Chondrocyte (in vitro differentiated cells): ENCODE results near the gene ASXL3. TPM values are rescaled to one million over a fixed set of nuclear protein-coding genes. Genes with fewer than 3 reads are reported as not detected.

Experiments used
- DNase-seq: peaks from one replicate; pipeline ENCODE4 v3.0.0; 2021; ENCODE audit warnings: mixed read lengths, low spot score
- H3K27ac Mint-ChIP-seq: one replicate; pipeline ENCODE4 v1.8.0; 2021; ENCODE audit warnings: mild to moderate bottlenecking, moderate library complexity, mixed read lengths; ENCODE audit not compliant: unreplicated experiment
- H3K27me3 Mint-ChIP-seq: 2 replicates; pipeline ENCODE4 v1.8.0; 2021; ENCODE audit warnings: low read depth, mixed read lengths
- H3K36me3 Mint-ChIP-seq: 2 replicates; pipeline ENCODE4 v1.8.0; 2021; ENCODE audit warnings: low read depth, mixed read lengths
- H3K4me1 Mint-ChIP-seq: 2 replicates; pipeline ENCODE4 v1.8.0; 2021; ENCODE audit warnings: low read depth, mild to moderate bottlenecking, mixed read lengths
- H3K4me3 Mint-ChIP-seq: one replicate; pipeline ENCODE4 v1.8.0; 2021; ENCODE audit warnings: mild to moderate bottlenecking, moderate library complexity, mixed read lengths; ENCODE audit not compliant: unreplicated experiment
- H3K9me3 Mint-ChIP-seq: 2 replicates; pipeline ENCODE4 v1.8.0; 2021; ENCODE audit warnings: low read depth, mixed read lengths
- long read RNA-seq: library from polyadenylated mRNA; stranded (forward); transcript quantifications from one replicate; pipeline ENCODE4 v2.0.0, GENCODE V29; 2021
- total RNA-seq: library from RNA; stranded (reverse); gene quantifications from 3 replicates; pipeline ENCODE4 v1.2.1, GENCODE V29; 2021
- TF ChIP-seq, protein P1 (sequence below): fragments of 200-600 bp; sonication (generic); IDR thresholded peaks from 2 replicates; pipeline ENCODE4 v1.5.0; 2021; ENCODE audit warnings: antibody characterized with exemption, mild to moderate bottlenecking, moderate library complexity

Gene ASXL3
- 3.4 to 14.5 TPM (median 3.9 TPM) in 3 replicates for total RNA-seq
- long read RNA-seq: 0 reads

DNA sequence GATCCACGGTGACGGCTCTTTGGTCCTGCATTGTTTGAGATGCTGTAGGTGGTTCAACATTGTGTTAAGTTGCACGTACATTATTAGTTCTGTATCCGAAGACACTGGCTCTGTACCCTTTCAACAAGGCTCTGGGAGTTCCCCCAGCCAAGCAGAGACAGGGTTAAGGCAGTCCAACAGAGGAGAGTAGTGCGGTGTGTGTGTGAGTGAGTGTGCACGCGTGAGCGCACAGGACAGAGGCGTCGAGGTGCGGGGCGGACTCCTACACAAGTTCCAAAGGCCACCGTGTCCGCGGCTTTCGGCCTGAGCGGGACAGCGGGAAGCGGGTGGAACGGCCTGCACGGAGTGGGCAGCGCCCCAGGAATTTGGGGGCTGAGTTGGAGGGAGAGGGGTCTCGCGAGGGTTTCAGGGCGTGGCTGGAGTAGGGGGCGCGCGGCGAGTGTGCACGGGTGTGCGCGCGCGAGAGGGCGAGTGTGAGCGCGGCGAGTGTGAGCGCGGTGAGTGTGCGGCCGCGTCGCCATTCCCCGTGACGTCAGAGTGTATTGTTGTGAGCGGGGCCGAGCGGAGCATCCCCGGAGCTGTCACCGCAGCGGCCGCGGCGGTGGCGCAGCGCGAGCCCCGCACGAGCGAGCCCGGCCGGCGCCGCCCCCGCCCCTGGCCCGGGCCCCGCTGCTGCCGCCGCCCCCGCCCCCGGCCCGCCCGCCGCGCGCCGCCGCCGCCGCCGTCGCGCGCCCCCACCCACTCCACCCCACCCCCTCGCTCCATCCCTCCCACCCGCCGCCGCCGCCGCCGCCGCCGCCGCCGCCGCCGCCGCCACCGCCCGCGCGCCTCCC lies at the start of gene ASXL3:
TSS of gene ASXL3 (plus strand) at position 535 of the 833 bp plus-strand sequence. CDS start 413 bp downstream, outside the sequence.
- TF ChIP-seq, protein P1, sequence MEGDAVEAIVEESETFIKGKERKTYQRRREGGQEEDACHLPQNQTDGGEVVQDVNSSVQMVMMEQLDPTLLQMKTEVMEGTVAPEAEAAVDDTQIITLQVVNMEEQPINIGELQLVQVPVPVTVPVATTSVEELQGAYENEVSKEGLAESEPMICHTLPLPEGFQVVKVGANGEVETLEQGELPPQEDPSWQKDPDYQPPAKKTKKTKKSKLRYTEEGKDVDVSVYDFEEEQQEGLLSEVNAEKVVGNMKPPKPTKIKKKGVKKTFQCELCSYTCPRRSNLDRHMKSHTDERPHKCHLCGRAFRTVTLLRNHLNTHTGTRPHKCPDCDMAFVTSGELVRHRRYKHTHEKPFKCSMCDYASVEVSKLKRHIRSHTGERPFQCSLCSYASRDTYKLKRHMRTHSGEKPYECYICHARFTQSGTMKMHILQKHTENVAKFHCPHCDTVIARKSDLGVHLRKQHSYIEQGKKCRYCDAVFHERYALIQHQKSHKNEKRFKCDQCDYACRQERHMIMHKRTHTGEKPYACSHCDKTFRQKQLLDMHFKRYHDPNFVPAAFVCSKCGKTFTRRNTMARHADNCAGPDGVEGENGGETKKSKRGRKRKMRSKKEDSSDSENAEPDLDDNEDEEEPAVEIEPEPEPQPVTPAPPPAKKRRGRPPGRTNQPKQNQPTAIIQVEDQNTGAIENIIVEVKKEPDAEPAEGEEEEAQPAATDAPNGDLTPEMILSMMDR: no peak
- H3K27me3 Mint-ChIP-seq: peaks cover 2% of the 10 kb centered on the region
- H3K9me3 Mint-ChIP-seq: no peaks in the 10 kb centered on the region
- peaks cover 3% of the 10 kb centered on the region for H3K36me3 Mint-ChIP-seq
- peak within 1 kb of the TSS; percentile 98 for H3K4me3 Mint-ChIP-seq
- H3K4me1 Mint-ChIP-seq: peaks cover 19% of the 10 kb centered on the region
- H3K27ac Mint-ChIP-seq: peak within 1 kb of the TSS; percentile 91
- DNase-seq: peak; percentile 90

DNA sequence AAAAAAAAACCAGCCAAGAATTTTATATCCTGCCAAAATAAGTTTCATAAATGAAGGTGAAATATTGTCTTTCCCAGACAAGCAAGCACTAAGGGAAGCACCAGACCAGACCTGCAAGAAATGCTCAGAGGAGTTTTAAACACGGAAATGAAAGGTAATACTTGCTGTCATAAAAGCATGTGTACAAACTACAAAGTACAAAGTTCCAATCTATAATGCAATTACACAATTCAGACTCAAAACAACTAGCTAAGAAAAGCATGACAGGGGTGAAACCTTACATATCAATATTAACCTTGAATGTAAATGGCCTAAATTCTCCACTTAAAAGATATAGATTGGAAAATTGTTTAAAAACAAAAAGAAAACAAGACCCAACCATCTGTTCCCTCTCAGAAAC lies 45.0 kb upstream of the ASXL3 start:
- Mint-ChIP-seq H3K4me3 (no peak overlapping the region), H3K27me3 (no peaks in the 10 kb centered on the region), H3K4me1 (no peaks in the 10 kb centered on the region), H3K27ac (no peak overlapping the region), H3K36me3 (no peaks in the 10 kb centered on the region), H3K9me3 (peaks cover 11% of the 10 kb centered on the region)
- DNase-seq: no peak
- TF ChIP-seq, protein P1: no peak

DNA sequence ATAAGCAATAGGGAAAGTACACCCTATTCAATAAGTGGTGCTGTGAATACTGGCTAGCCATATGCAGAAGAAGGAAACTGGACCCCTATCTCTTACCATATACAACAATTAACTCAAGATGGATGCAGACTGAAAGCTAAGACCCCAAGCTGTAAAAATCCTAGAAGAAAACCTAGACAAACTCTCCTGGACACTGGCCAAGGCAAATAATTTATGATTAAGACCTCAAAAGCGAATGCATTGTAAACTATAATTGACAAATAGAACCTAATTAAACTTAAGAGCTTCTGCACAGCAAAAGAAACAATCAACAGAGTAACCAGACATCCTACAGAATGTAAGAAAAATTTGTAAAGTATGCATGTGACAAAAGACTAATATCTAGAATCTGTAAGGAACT lies 41.1 kb upstream of the ASXL3 start:
- DNase-seq: no peak
- H3K27me3 Mint-ChIP-seq: no peaks in the 10 kb centered on the region
- H3K27ac Mint-ChIP-seq: no peak overlapping the region
- TF ChIP-seq, protein P1: no peak
- H3K36me3 Mint-ChIP-seq: no peaks in the 10 kb centered on the region
- peaks cover 3% of the 10 kb centered on the region for H3K9me3 Mint-ChIP-seq
- H3K4me1 Mint-ChIP-seq: no peaks in the 10 kb centered on the region
- H3K4me3 Mint-ChIP-seq: no peak overlapping the region

DNA sequence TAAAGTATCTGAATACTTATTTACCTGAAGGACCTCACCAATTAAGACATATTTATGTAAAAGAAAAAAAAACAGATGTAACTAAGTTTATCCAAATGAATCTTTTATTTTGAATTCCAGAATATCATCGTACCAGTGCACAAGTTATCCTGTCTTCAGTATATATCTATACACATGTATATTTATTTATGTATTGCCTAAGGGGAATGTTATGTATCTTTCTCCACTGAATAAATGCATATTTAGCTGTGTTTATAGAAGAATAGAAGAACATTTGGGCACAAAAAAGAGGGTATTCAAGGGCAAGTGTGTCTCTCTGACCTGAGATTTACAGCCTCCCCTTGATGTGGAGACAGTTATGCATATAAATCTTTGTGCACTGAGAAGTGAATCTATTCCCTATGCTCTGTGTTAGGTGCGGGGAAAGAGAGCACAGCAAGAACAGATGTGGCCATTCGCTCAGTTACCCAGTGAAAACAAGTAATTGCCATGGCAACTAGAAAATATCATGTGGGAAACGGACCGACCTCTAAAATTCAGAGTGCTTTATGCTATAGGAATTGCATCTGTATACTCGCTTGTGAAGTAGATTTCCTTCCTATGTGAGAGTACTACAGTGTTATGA lies 39.5 kb upstream of the ASXL3 start:
- TF ChIP-seq, protein P1: no peak
- no peaks in the 10 kb centered on the region for H3K9me3 Mint-ChIP-seq
- no peak overlapping the region for H3K27ac Mint-ChIP-seq
- H3K4me1 Mint-ChIP-seq: no peaks in the 10 kb centered on the region
- no peaks in the 10 kb centered on the region for H3K36me3 Mint-ChIP-seq
- no peaks in the 10 kb centered on the region for H3K27me3 Mint-ChIP-seq
- no peak overlapping the region for H3K4me3 Mint-ChIP-seq
- DNase-seq: no peak

DNA sequence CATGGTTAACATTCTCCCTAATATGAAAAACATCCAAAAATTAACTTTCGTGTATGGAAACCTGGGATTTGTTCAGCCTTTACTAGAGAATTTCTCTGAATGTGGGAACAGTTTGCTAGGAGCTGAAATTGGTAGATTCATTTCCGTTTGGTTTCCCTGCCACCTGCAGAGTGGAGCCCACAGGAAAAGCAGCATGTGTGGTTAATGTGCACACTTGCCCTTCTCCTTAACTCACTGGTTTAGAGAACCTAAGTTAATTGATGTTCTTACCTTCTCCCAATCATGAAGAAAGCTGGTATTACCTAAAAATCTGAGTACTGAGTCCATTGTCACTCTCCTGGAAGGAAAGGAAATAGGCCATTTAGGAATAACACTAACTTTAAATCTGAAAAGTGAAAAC lies 37.6 kb upstream of the ASXL3 start:
- Mint-ChIP-seq H3K36me3 (no peaks in the 10 kb centered on the region), H3K27ac (no peak overlapping the region), H3K4me1 (no peaks in the 10 kb centered on the region), H3K27me3 (no peaks in the 10 kb centered on the region), H3K4me3 (no peak overlapping the region), H3K9me3 (no peaks in the 10 kb centered on the region)
- no peak for DNase-seq
- TF ChIP-seq, protein P1: no peak
